Measurements from ENCODE around the gene DHX30. TPM values are rescaled to one million over a fixed set of nuclear protein-coding genes. Genes with fewer than 3 reads are reported as not detected.

The DHX30 gene
- total and polyA plus RNA-seq, 2 of the 8 experiments (the other 6 are each of a cell fraction or from before 2014, with no cell fraction given) = 82.4 to 97.9 TPM

DNA sequence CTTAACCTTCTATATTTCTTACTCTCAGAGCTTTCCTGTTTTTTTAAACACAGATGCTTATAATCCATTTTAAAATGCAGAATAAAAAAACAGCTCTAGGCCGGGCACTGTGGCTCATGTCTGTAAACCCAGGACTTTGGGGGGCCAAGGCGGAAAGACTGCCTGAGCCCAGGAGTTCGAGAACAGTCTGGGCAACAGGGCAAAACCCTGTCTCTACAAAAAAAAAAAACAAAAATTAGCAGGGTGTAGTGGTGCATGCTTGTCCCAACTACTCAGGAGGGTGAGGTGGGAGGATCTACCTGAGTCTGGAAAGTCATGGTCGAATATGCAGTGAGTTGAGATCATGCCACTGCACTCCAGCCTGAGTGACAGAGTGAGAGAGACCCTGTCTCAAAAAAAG is 36.8 kb upstream of the DHX30 start:
- no peak overlapping the region for H4K5ac ChIP-seq (ENCODE audit: insufficient read length, low read depth, low read length)
- no peak overlapping the region for H2AFZ ChIP-seq (ENCODE audit: low read length)
- ChIA-PET CTCF (ENCODE audit: partially characterized antibody) (no interaction called here), POLR2A (ENCODE audit: partially characterized antibody) (interaction anchor here (0.8 to 1.5 kb wide), 5 partner anchors 9 to 323 kb away, joined by 3 to 4 read pairs (median 3); no protein-coding TSS in a partner anchor)
- no peaks in the 10 kb centered on the region for H3K23me2 ChIP-seq (ENCODE audit: low read depth, low read length)
- H4K8ac ChIP-seq (ENCODE audit: extremely low read depth, insufficient read depth, low read length) = no peak overlapping the region
- no peak overlapping the region for H2BK20ac ChIP-seq (ENCODE audit: low read length)
- no peak overlapping the region for H3K4me3 ChIP-seq (ENCODE audit: extremely low read depth in 1 of 4, insufficient read depth in 2 of 4, low read depth in 3 of 4, low read length in 4 of 4)
- no peak overlapping the region for H3K27ac ChIP-seq (ENCODE audit: low read depth, low read length)
- no peak overlapping the region for H2BK120ac ChIP-seq (replicated peaks; ENCODE audit: low read depth, low read length)
- no peak overlapping the region for H2BK5ac ChIP-seq (ENCODE audit: low read depth, low read length)
- H3K56ac ChIP-seq (replicated peaks; ENCODE audit: insufficient read length, low read depth, low read length) = no peak overlapping the region
- peaks cover 33 to 94% of the 10 kb centered on the region in 2 experiments for H3K79me2 ChIP-seq (ENCODE audit: control insufficient read depth in 1 of 2, insufficient read depth in 2 of 2, low read length in 2 of 2)
- no peaks in the 10 kb centered on the region for H3K4me1 ChIP-seq (replicated peaks in 1 of 4; ENCODE audit: control insufficient read depth in 3 of 4, insufficient read depth in 4 of 4, low read length in 3 of 4)
- no peak overlapping the region for H4K91ac ChIP-seq (replicated peaks; ENCODE audit: insufficient read length, low read length)
- FAIRE-seq (no peak), DNase-seq (ENCODE audit: low read depth in 1 of 2, low spot score in 2 of 2) (no peak)
- H2BK15ac ChIP-seq (ENCODE audit: low read length) = no peak overlapping the region
- no peak overlapping the region for H3K4ac ChIP-seq (replicated peaks; ENCODE audit: insufficient read length, low read depth, low read length)
- H3K9me3 ChIP-seq (ENCODE audit: insufficient read depth in 2 of 2, low read depth in 1 of 2, low read length in 1 of 2) = no peaks in the 10 kb centered on the region
- H2BK12ac ChIP-seq (ENCODE audit: low read depth, low read length) = no peak overlapping the region
- no peak overlapping the region for H3K18ac ChIP-seq (ENCODE audit: extremely low read depth, low read length)
- peaks cover 6 to 10% of the 10 kb centered on the region in 2 experiments for H4K20me1 ChIP-seq (replicated peaks in 1 of 2; ENCODE audit: control insufficient read depth in 1 of 2, insufficient read depth in 2 of 2, low read length in 2 of 2)
- H3K23ac ChIP-seq (ENCODE audit: insufficient read length) = no peak overlapping the region
- no peak overlapping the region for H3K9ac ChIP-seq (replicated peaks in 1 of 4; ENCODE audit: extremely low read depth in 1 of 4, low read depth in 3 of 4, low read length in 3 of 4)
- H3K36me3 ChIP-seq (ENCODE audit: control insufficient read depth in 2 of 4, insufficient read depth in 4 of 4, low read length in 3 of 4) = peaks cover 2 to 54% (median 26%) of the 10 kb centered on the region in 4 experiments; a peak in 7 of 8 replicates
- H3K79me1 ChIP-seq (ENCODE audit: low read depth, low read length) = 0 out of 2 replicates have a peak, but pooled peaks cover 2% of the 10 kb centered on the region
- 94% methylated on average over 4 of the region's 4 CpGs; no CpG with 5 or more reads in 1 of the 2 experiments for WGBS, 2 experiments (ENCODE audit: extremely low coverage in 1 of 2, insufficient coverage in 1 of 2, insufficient read length in 1 of 2, insufficient replicate concordance in 2 of 2, low coverage in 1 of 2, low lambda C conversion rate in 2 of 2, missing lambda C conversion rate in 1 of 2)
- H3K4me2 ChIP-seq (ENCODE audit: insufficient read depth in 1 of 2, low read depth in 2 of 2, low read length in 2 of 2) = no peak overlapping the region
- no peaks in the 10 kb centered on the region for H3K27me3 ChIP-seq (replicated peaks in 1 of 4; ENCODE audit: control insufficient read depth in 3 of 4, extremely low read depth in 1 of 4, insufficient read depth in 3 of 4, low read length in 3 of 4)
- no peak overlapping the region for H3K14ac ChIP-seq (ENCODE audit: insufficient read length)
- no peak overlapping the region for H2AK5ac ChIP-seq (ENCODE audit: low read depth, low read length)
- TF ChIP-seq, protein P1, sequence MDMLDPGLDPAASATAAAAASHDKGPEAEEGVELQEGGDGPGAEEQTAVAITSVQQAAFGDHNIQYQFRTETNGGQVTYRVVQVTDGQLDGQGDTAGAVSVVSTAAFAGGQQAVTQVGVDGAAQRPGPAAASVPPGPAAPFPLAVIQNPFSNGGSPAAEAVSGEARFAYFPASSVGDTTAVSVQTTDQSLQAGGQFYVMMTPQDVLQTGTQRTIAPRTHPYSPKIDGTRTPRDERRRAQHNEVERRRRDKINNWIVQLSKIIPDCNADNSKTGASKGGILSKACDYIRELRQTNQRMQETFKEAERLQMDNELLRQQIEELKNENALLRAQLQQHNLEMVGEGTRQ (IDR thresholded peaks at IDR 0.05; ENCODE audit: low read length) = no peak
- no peak for TF ChIP-seq EGR1 (IDR thresholded peaks at IDR 0.05; ENCODE audit: borderline replicate concordance, low read depth, low read length)
- TF ChIP-seq, protein P2, sequence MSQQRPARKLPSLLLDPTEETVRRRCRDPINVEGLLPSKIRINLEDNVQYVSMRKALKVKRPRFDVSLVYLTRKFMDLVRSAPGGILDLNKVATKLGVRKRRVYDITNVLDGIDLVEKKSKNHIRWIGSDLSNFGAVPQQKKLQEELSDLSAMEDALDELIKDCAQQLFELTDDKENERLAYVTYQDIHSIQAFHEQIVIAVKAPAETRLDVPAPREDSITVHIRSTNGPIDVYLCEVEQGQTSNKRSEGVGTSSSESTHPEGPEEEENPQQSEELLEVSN (IDR thresholded peaks at IDR 0.05) = no peak
- no peak for TF ChIP-seq TAF1 (IDR thresholded peaks at IDR 0.05; ENCODE audit: low read depth, low read length)
- no peak for TF ChIP-seq TAF7 (optimal IDR thresholded peaks at IDR 0.05; ENCODE audit: borderline replicate concordance, low read depth, low read length)
- TF ChIP-seq KDM1A (IDR thresholded peaks at IDR 0.05; ENCODE audit: borderline replicate concordance, low read length) = no peak
- TF ChIP-seq ASH2L (IDR thresholded peaks at IDR 0.05; ENCODE audit: low read length) = no peak
- TF ChIP-seq SIRT6 (IDR thresholded peaks at IDR 0.05; ENCODE audit: low read length) = no peak
- no peak for TF ChIP-seq BACH1 (IDR thresholded peaks at IDR 0.05; ENCODE audit: low read length)
- TF ChIP-seq SP4 (IDR thresholded peaks at IDR 0.05; ENCODE audit: low read length) = no peak
